ENCODE measurements around the gene TMEM254. TPM values are rescaled to one million over a fixed set of nuclear protein-coding genes. Genes with fewer than 3 reads are reported as not detected.
A peak's percentile ranks its signal among the peaks of the same experiment; 100 is the strongest.

The TMEM254 gene
- total and polyA plus RNA-seq, 8 donors, result 6.3 to 13.5 (median 8.7) TPM

- WGBS, 2 donors, result 91 to 95% methylated on average over 9 of the region's 9 CpGs
- no peak for ATAC-seq
- H3K9me3 ChIP-seq, result no peaks in the 10 kb centered on the region
- H3K36me3 ChIP-seq, result no peaks in the 10 kb centered on the region
- H3K4me3 ChIP-seq, result no peak overlapping the region
- no peaks in the 10 kb centered on the region for H3K4me1 ChIP-seq
- DNase-seq, result no peak
- H3K27me3 ChIP-seq, result no peaks in the 10 kb centered on the region
- intact Hi-C loops (cut with DNase I), result no loop called here
- H3K27ac ChIP-seq, result no peak overlapping the region
- TF ChIP-seq CTCF (IDR thresholded peaks at IDR 0.05), result no peak
- FAIRE-seq, result no peak
Measured at GRCh38 chr10:80100116-80100515, 21.7 kb downstream of the TMEM254 start.

- intact Hi-C loops (cut with DNase I), result no loop called here
- FAIRE-seq (no peak), DNase-seq (no peak), ATAC-seq (no peak)
- WGBS, 2 donors, result 57 to 59% methylated on average over 15 of the region's 15 CpGs
- no peak for TF ChIP-seq CTCF (IDR thresholded peaks at IDR 0.05)
- Histone ChIP-seq H3K4me3 (no peak overlapping the region), H3K36me3 (no peaks in the 10 kb centered on the region), H3K27me3 (no peaks in the 10 kb centered on the region), H3K9me3 (no peaks in the 10 kb centered on the region), H3K4me1 (no peaks in the 10 kb centered on the region), H3K27ac (no peak overlapping the region)
Measured at GRCh38 chr10:80100861-80101695, 22.6 kb downstream of the TMEM254 start.

GRCh38 chr10:80104066-80104926 is 25.8 kb downstream of the TMEM254 start:
- Histone ChIP-seq H3K36me3 (no peaks in the 10 kb centered on the region), H3K4me1 (no peaks in the 10 kb centered on the region), H3K27me3 (no peaks in the 10 kb centered on the region), H3K27ac (peak overlapping the region in 1 of 4 donors; percentile 37), H3K4me3 (no peak overlapping the region), H3K9me3 (no peaks in the 10 kb centered on the region)
- DNase-seq, result no peak
- intact Hi-C loops (cut with DNase I), result no loop called here
- ATAC-seq, result peak in 2 of 4 donors; percentile 71 to 80
- no peak for FAIRE-seq
- 58 to 62% methylated on average over 10 of the region's 10 CpGs for WGBS, 2 donors
- TF ChIP-seq CTCF (IDR thresholded peaks at IDR 0.05), result no peak

- 94% methylated on average over 8 of the region's 8 CpGs for WGBS, 2 donors
- no peak for FAIRE-seq
Measured at GRCh38 chr10:80108576-80109239, 30.2 kb downstream of the TMEM254 start.

More at GRCh38 chr10:80108576-80109239, 30.2 kb downstream of the TMEM254 start:
- Histone ChIP-seq H3K36me3 (no peaks in the 10 kb centered on the region), H3K4me3 (no peak overlapping the region), H3K27ac (no peak overlapping the region), H3K9me3 (no peaks in the 10 kb centered on the region), H3K4me1 (peaks cover 0 to 9% (median 8%) of the 10 kb centered on the region in 3 donors), H3K27me3 (no peaks in the 10 kb centered on the region)
- no peak for TF ChIP-seq CTCF (IDR thresholded peaks at IDR 0.05)
- DNase-seq (no peak), ATAC-seq (no peak)
- intact Hi-C loops (cut with DNase I), result no loop called here

Measured in pancreas (tissue), 10 donors.